HL-60 (cell line): ENCODE data around the gene ABHD5.

Experiments
- DNase-seq, 2 experiments: peaks; one replicate each; pipeline ENCODE4 v3.0.0-alpha.2; 2010 to 2020; ENCODE audit warnings: low read depth in 1 of 2, low spot score in 1 of 2
- H3K27ac ChIP-seq: fragments of 250-450 bp; sonication (Bioruptor Pico); replicated peaks from 2 replicates; pipeline ENCODE4 v1.5.1; 2020; ENCODE audit warnings: mild to moderate bottlenecking, moderate library complexity
- H3K27me3 ChIP-seq: fragments of 250-450 bp; sonication (Bioruptor Pico); 2 replicates; pipeline ENCODE4 v1.5.1; 2021; ENCODE audit warnings: mild to moderate bottlenecking, moderate library complexity; ENCODE audit not compliant: insufficient read depth, poor library complexity, severe bottlenecking
- H3K4me3 ChIP-seq: replicated peaks from 2 replicates; pipeline ENCODE4 v1.5.1; 2011; ENCODE audit warnings: mild to moderate bottlenecking, control low read depth, low read length; ENCODE audit not compliant: insufficient read depth
- CTCF ChIP-seq: IDR thresholded peaks from one replicate; pipeline ENCODE4 v1.5.1; 2011; ENCODE audit warnings: low read length, control low read depth, inconsistent platforms; ENCODE audit not compliant: insufficient read depth
- GABPA ChIP-seq: IDR thresholded peaks from 2 replicates; pipeline ENCODE4 v1.6.1; 2012; ENCODE audit warnings: low read depth
- POLR2AphosphoS5 ChIP-seq: IDR thresholded peaks from 2 replicates; pipeline ENCODE4 v1.6.1; 2012; ENCODE audit warnings: low read depth
- REST ChIP-seq: IDR thresholded peaks from 2 replicates; pipeline ENCODE4 v1.6.1; 2012; ENCODE audit warnings: low read depth; ENCODE audit not compliant: insufficient replicate concordance
- SPI1 ChIP-seq: IDR thresholded peaks from 2 replicates; pipeline ENCODE4 v1.6.1; 2012; ENCODE audit warnings: low read depth, mild to moderate bottlenecking, borderline replicate concordance

ABHD5 gene

GRCh38 chr3:43704697-43705096 lies 14.0 kb downstream of the ABHD5 start:
- no peak for DNase-seq
- Histone ChIP-seq H3K27ac (no peak overlapping the region), H3K4me3 (no peak overlapping the region), H3K27me3 (no peaks in the 10 kb centered on the region)
- TF ChIP-seq SPI1, result no peak

- Histone ChIP-seq H3K27ac (no peak overlapping the region), H3K4me3 (no peak overlapping the region), H3K27me3 (no peaks in the 10 kb centered on the region)
- TF ChIP-seq SPI1 (no peak), POLR2AphosphoS5 (no peak), GABPA (no peak), CTCF (no peak), REST (no peak)
- no peak for DNase-seq
Observed at GRCh38 chr3:43706342-43706741, 15.6 kb downstream of the ABHD5 start.

GRCh38 chr3:43707266-43707665 lies 16.5 kb downstream of the ABHD5 start:
- TF ChIP-seq POLR2AphosphoS5 (no peak), CTCF (no peak), REST (no peak), GABPA (no peak), SPI1 (no peak)
- H3K27ac ChIP-seq, result no peak overlapping the region
- H3K27me3 ChIP-seq, result no peaks in the 10 kb centered on the region
- DNase-seq, result no peak
- no peak overlapping the region for H3K4me3 ChIP-seq

GRCh38 chr3:43707998-43708397 lies 17.3 kb downstream of the ABHD5 start:
- Histone ChIP-seq H3K27me3 (no peaks in the 10 kb centered on the region), H3K27ac (no peak overlapping the region), H3K4me3 (no peak overlapping the region)
- DNase-seq, result no peak
- TF ChIP-seq CTCF (no peak), SPI1 (no peak), POLR2AphosphoS5 (no peak), GABPA (no peak), REST (no peak)
